CD4-positive, alpha-beta T cell treated with Interleukin-1 beta for 1 hour (primary cell): ENCODE measurements around the gene TNFRSF14.
A peak's percentile ranks its signal among the peaks of the same experiment; 100 is the strongest.

Experiments used
- DNase-seq, 2 donors: peaks; one replicate each; pipeline ENCODE4 v3.0.0-alpha.2; 2020 to 2022

Gene TNFRSF14

DNA sequence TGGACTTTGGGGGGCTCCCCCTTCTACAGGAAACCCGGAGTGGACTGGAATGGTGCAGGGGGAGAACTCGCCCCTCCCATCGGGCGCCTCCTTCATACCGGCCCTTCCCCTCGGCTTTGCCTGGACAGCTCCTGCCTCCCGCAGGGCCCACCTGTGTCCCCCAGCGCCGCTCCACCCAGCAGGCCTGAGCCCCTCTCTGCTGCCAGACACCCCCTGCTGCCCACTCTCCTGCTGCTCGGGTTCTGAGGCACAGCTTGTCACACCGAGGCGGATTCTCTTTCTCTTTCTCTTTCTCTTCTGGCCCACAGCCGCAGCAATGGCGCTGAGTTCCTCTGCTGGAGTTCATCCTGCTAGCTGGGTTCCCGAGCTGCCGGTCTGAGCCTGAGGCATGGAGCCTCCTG lies at the start of gene TNFRSF14:
Gene TNFRSF14, plus strand, starts transcription at position 95 of the 401 bp plus-strand sequence. Its CDS starts 294 bp downstream, at position 389.
- DNase-seq: peak; percentile 78 to 81

DNA sequence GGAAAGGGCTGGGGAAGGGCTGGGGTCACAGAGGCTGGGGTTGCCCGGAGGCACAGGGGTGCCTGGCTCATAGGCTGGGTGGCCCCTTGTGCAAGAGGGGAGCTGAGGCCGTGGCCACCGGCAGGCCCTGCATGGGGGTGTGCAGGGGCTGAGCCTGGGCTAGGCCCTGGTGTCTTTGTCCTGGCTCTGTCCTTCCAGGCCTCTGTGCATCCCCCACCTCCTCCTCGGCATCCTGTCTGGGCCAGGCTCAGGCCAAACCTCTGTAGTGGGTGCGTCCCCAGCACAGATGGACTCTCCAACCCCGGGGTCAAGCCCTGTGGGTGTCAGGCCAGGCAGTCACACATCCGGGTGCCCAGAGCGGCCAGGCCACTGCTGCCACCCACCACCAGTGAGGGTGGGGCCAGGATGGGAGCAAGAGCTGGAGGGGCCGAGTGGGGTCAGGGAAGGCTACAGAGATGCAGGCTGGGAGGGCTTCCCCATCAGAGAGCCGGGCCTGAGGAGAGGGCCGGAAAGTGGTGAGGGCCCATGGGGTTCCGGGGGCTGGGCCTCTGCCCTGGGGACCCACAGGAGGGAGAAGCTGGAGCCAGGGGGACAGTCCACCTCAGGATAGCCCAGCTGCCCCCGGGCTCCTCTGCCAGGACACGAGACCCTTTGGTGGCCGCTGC lies 49.1 kb upstream of the TNFRSF14 start:
- DNase-seq: no peak

DNA sequence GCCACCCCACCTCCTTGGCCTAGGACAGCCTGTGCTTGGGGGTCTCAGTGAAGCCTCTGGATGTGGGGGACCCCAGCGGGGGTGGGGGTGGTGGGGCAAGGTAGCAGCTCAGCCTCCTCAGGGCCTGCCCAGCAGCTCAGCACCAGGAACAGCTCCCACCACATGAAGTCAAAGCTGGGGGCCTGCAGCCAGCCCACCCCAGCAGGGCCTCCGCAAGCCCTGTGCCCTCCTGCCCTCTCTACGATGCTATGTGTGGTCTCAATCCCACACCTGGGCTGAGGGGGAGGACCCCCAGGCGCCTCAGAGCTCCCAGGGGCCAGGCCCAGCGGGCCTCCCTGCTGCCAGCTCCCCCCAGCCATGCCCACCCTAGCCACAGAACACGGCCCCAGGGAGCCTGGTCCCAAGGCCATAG lies 48.4 kb upstream of the TNFRSF14 start:
- DNase-seq: no peak

DNA sequence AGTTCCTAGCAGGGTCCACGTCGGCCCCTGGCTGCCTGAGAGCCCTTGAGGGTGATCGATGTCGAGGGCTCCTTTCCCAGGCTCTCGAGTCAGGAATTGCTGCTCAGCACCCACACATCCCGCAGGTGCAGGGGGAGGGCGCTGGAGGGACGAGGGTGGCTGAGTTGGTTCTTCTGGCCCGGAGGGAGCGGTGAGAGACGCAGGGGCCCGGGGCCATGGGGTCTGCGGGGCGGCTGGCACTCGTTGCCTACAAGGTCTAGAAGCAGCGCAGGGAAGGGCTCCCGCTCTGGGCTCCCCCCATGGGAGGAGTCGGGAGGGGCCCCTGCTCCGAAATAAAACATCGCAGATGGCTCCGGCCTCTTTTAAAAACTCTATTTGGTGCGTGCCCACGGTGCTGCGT lies 48.0 kb upstream of the TNFRSF14 start:
- DNase-seq: no peak

DNA sequence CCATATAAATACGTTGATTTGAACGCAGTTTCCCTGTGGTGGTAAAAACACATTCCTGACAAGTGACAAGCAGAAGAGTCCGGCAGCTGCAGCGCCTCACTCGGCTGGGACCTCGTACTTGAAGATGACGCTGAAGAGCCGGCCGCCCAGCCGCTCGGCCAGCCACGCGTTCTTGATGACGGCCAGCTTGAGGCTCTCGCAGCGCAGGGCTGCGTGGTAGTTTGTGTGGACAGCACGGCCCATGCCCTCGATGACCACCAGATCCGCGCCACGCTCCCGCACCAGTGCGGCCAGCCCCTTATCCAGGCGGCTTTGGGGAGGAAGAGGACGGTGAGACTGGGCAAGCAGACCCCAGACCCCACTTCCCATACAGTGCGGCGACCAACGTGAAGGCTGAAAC lies 47.4 kb upstream of the TNFRSF14 start:
- no peak for DNase-seq

DNA sequence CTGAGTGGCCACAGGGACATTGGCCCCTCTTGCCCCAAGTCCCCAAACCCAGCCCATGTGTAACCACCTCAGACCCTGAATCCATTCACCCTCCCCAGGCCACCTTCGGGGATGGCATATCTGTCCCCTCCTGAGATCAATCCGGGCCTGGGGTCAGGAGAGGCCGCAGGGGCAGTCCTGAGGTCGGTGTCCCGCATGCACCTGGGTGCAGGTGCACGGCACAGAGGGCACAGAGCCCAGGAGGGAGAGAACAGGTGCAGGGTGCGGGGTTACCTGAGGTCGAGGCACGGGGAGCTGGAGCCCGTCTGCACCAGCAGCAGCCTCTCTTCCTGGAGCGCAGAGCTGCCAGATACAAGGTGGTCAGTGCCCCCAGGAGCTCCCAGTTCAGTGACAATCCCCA lies 46.6 kb upstream of the TNFRSF14 start:
- no peak for DNase-seq

DNA sequence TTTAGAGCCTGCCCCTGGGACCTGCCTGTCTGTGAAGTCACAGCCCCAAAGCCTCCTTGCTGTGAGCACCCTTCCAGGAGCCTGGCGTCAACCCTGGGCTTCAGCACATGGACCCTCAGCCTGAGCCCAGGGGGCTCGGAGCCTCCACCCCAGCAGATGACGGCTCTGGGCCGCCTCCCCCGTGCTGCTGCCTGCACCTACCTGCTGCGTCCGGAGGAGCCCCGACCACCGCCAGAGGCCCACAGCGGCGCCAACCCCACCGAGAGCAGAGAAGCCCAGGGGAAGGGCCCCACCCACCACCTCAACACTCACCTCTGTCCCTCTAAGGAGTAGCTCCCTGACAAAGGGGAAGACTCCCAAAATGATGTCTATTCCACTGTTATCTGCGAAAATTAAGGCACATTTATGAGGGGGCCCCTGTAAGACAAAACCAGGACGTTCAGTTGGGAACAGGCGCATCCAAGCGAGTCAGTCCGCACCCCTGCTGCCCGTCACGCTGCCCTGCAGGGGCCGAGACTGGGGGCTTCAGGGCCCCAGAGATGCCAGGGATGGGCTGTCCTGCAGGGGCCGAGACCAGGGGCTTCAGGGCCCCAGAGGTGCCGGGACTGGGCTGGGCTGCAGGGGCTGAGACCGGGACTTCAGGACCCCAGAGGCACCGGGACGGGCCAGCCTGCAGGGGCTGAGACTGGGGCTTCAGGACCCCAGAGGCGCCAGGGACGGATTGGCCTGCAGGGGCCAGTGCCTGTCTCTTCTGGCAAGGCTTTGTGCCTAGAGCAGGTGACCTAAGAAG lies 45.6 kb upstream of the TNFRSF14 start:
- DNase-seq: no peak

DNA sequence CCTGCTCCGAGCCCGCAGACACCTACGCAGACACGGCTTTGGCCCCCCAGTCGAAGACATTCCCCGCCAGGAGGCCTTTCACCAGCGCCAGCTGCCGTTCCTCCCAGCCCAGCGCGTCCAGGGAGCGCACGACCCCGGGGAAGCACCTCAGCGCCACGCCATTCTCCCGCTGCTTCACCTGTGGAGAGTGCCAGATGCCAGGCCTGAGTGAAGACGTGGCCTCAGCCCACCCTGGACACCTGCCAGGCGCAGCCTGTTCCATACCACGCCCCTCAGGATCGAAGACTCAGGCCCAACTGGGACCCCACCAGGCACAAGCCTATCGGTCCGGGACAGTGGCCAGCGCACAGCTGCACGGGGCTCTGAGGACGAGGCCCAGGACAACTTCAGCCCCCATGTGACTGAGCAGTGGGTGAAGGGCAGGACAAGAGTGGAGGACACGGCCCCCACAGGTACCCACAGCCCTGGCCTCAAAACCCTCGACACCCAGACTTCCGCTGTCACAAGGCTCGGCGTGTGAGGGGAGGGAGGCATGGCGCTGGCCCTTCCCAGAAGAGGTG lies 43.2 kb upstream of the TNFRSF14 start:
- no peak for DNase-seq

DNA sequence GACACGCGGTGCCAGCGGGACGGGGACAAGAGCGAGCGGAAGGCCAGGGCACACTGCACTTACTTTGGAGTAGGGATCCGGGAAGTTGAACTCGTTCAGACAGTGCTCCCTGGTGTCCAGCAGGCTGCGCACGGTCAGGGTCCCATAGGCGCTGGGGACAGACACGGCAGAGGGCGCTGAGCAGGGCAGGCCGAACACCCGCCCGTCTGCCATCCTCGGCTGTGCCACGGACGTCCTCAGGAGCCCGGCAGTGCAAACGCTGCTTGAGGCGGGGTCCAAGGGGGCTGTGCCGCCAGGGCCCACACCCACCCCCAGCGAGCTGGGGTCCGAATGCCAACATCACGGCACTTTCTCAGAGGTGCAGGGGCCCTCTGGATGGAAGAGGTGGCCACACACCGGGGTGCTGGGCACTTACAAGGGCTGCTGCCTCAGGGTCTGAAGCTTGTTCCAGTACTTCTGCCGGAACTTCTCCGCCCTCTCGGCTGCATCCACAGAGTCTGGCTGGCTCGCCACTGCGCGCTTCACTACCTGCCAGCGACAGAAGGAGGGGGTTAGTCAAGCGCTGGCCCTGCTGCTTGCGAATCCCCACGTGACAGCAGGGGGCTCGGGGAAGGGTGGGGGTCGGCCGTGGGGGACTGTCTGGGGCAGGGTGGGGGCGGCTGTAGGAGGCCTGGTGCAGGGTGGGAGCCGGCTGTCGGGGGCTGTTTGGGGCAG lies 42.1 kb upstream of the TNFRSF14 start:
- no peak for DNase-seq

DNA sequence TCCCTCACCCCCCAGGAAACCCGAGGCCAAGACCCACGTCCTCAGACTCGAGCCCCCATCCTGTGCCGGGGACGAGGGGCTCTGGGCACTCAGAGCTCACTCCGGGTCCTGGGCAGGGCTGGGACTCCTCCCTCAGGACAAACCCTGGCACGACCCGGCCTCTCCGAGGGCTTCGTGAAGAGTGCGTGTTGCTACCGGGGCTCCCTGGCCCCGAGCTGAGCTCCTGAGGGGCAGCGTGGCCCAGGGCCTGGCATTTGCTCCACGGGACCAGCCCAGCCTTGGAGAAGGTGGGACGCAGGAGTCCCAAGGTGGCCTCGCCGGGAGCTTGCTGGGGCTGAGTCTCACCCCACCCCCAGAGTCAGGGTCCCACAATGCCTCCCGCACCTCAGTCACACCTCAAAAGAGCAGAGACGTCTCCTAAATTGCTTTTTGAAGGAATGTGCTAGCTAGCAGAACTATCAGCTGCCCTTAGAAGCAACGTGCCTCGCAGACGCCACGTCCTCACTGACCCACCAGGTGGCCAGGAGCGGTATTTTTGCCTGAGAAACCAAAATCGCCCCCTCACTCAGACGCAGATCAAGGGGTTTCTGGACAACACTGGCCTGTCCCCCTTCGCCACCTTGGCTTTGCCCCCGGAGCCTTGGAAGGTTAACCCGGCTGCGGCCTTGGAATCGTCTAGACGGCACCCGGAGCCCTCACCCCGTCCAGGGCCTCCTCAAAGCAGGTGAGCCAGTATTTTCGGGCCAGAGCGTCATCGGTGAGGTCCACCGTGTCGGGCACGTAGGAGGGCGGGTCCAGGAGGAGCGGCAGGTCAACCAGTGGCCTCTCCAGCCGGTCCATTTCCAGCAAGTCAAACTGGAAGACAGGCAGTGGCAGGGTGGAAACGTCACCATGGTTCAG lies 41.1 kb upstream of the TNFRSF14 start:
- DNase-seq: no peak

DNA sequence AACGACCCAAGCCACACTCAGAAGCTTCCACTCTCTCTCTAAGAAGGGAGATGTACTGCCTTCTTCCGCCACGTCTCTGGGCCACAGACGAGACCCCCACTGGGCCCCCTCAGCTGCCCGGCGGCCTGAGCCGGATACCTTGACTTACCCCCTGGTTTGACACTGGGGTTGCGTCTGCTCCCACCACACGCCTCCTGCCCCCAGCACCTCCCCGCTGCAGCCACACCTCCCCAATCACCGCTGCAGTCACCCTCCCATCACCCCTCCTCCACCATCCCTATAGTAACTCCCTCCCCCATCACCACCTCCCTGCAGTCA lies 40.4 kb upstream of the TNFRSF14 start:
- DNase-seq: no peak

DNA sequence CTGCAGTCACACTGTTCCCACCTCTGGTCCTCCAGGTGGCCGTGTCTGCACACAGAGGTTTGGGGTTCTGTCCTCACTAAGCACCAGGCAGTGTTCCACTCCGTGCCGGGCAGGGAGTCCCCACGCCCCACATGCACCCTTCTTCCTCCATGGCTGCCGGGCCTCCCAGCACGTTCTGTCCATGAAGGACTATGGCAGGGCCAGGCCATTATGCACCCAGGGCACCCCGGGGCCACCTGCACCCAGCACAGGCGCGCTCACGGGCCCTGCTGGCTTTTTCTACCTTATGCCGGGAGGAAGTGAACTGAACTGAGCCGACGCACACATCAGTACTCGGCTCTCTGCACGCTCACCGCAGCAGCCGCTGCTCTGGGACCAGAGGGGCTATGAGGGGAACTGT lies 40.0 kb upstream of the TNFRSF14 start:
- DNase-seq: no peak

DNA sequence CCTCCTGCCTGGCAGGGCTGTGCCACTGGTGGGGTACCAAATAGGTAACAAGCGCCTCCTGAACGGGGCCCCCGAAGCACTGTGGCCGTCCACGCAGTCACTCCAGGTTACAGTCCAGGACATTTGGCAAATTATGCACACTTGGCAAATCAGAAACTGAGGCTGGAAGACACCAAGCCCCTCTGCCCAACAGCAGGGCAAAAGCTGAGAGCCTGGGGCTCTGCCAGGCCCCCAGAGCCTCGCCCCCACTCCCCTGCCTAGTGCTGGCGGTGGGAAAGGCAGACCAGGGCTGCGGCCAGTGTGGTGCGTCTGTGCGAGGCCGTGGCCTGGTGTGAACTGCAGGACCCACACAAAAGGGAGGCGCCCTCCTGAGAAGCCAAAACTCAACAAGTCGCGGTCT lies 39.2 kb upstream of the TNFRSF14 start:
- no peak for DNase-seq

DNA sequence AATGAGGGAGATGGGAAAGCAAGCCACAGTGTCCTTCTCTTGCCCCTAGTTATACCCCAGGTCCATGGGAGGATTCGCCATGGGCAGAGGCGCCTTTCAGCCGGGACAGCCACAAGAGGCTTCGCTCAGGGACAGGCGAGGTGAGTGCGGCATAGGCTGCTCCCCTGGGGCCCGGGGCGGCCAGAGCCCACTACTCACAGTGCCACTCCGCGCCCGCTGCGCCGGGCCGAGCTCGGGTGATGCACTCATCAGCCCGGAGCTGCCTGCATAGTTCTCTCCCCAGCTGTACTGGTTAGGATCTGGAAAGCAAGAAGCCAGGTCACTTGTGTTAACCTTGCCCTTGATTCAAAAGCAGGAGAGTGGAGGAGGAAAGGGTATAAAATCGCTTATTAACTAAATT lies 38.2 kb upstream of the TNFRSF14 start:
- no peak for DNase-seq

DNA sequence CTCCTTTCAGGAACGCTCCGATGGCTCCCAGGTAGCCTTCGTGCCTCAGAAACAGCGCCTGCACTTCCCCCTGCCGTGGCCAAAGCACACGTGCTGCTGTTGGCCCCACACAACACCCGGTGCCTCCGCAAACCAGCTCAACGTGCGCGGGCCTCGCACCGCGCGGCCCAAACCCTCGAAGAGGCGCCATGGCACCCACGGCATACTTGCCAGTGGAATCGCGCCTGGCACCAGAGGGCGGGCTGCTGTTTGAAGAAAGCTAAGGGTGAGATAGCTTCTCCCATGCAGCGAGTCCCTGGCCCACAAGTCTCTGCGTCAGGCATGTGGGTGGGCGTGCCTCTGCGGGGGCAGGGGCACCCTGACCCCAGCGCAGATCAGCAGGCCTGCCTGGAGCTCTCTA lies 37.6 kb upstream of the TNFRSF14 start:
- DNase-seq: no peak

DNA sequence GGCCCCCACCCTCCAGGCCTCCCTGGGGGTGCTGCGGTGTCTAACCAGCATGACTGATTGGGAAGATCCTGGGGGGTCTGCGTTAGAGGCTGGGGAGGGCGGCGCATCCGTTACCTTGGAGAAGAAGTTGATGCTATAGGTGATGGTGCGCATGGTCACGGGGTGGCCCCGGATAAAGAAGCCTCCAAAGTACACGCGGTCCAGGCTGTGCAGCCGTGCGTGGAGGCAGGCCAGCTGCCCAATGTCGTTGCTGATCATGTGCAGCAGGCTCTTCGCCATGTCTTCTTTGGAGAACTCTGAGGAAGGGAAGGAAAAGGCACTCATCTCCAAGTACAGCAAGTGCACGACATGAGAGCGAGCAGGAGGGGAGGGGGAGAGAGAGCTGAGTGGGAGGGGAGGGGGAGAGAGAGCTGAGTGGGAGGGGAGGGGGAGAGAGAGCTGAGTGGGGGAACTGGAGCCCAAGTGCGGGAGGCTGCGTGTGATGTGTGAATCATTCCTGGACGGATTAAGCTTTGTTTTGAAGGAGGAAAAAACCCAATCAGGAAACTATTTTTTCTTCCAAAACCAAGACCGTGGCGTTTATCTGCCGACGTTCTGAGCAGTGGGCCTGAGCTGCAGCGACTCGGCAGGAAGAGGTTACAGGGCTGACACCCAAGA lies 37.0 kb upstream of the TNFRSF14 start:
- no peak for DNase-seq

DNA sequence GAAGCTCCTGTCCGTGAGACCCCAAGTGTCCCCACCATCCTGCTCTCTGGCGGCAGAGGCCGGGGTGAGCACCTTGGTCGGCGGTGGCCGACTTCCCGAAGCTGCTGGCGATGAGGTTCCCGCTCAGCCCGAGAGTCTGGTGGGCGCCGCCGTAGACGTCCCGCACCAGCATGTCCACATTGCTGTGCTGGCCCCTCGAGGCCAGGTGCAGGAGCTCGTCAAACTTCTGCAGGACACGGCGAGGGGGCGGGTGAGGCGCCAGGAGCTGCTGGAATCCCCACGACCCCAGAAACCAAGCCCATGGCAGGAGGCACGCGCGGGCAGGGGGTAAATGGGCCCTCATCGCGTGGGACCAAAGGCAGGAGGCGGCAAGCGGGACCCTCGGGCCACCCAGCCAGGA lies 36.4 kb upstream of the TNFRSF14 start:
- DNase-seq: no peak

DNA sequence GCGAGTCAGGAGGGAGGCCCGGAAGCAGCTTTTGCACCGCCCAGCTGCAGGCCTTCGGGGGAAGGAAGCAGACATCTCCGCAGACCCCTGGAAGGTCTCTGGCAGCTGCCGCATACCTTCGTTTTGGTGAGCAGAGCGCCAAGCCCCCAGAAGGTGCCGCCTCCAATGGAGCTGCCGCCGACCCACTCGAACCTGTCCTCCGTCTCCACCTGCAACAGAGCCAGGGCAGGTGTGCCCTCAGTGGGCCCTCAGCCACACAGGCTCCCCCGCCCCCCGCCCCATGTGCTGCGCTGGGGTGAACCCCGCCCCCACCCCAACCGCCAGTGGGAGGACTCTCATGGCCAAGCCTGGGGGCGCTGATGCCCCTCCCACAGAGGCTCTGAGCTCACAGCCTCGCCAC lies 36.0 kb upstream of the TNFRSF14 start:
- no peak for DNase-seq

DNA sequence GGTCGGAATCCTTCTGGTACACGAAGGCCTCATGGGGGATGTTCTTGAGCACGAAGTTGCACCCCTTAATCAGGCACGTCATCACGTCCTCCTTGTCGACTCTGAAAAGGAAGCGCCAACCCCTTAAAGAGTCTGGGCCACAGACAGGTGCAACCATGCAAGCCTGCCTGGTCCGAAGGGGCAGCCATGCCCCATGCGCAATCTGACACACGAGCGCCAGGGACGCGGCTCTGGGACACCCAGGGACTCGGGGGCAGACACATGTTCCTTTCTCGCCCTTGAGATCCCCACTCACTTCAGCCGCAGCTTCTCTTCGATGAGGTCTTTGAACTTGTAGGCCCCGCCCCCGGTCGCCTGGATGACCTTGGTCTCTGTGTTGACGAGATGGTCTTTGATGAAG lies 35.4 kb upstream of the TNFRSF14 start:
- no peak for DNase-seq

DNA sequence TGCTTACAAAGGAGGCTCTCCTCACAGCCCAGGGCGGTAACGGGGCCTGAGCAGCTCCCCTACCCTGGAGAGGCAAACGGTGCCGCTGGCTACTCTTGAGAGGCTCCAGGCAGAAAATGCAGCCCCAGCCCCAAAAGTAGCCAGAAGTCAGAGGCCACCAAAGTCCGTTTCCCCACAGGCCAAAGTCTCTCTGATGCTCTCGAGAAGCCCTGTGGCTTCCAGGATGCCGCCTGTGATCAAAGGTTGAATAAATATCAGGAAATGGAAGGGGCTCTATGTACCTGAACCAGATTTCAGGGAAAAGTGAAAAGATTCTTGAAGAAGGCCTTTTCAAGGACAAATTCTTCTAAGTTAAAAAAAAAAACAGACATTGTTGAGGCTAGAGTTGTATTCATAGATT lies 33.9 kb upstream of the TNFRSF14 start:
- DNase-seq: no peak

DNA sequence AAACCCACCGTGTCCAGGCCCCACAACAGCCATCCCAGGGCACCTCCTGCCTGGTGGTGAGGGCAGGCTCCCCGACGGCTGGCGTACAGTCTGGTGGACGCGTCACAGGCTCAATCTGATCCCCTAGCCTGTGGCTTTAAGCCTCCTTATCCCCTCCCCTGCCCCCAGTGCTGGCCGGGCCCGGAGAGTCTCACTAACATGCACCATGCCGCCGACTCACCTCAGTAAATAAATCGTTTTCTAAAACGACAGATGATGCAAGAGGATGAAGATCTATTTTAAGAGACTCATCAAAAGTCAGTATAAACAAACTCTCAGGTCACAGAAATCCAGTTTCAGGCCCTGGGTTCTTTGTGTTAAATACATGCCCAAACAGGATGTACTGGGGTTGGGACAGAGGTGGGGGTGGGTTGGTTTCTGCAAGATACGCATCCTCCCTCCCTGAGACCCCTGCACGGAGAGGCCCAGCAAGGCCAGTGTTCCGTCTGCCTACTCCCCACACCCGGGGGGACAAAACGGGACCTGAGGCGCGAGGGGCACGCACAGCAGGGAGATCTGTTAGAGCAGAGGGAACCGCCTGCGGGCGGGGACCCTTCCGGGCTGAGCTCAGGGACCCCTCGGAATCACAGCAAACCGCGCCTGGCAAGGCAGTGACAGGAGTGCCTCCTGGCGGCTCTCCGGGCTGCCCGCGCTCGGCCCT lies 32.8 kb upstream of the TNFRSF14 start:
- peak in 1 of 2 donors; percentile 22 for DNase-seq
